NT2/D1 (cell line): Measurements from ENCODE around the gene IL31RA.

ENCODE experiments used
- SUZ12 ChIP-seq: IDR thresholded peaks from 2 replicates; pipeline ENCODE4 v1.6.1; 2011; ENCODE audit not compliant: insufficient read length, insufficient read depth; ENCODE audit errors: extremely low read depth
- YY1 ChIP-seq: IDR thresholded peaks from 2 replicates; pipeline ENCODE4 v1.6.1; 2011; ENCODE audit not compliant: insufficient read length, insufficient read depth

DNA sequence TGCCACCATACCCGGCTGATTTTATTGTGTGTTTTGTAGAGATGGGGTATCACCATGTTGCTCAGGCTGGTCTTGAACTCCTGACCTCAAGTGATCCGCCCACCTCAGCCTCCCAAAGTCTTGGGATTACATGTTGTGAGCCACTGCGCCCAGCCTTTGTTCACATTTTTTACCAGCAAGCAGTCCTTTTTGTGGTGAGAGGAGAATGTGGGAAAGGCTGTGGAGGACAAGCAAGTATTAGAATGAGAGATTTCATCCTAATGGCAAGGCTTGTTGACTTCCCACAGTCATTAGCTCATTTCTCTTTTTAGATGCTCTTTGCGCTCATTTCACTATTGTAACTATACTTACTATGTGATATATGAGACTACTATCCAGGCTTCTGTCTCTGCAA, 6.1 kb downstream of the IL31RA start:
- TF ChIP-seq SUZ12, result no peak
- TF ChIP-seq YY1, result no peak
